HCT116 (cell line): Measurements from ENCODE around the gene ARHGAP10. TPM values are rescaled to one million over a fixed set of nuclear protein-coding genes. Genes with fewer than 3 reads are reported as not detected.

ENCODE experiments used
- ATAC-seq: fragments of 200-7000 bp; cut with Tn5 transposase; 2 replicates; pipeline ENCODE4 v1.9.1; 2020; ENCODE audit warnings: mild to moderate bottlenecking, moderate library complexity
- BruUV-seq: library from RNA; stranded (reverse); fragments of 400-500 nt; replicated peaks from 2 replicates; lab custom pipeline; 2021; lab: Mats Ljungman, UMichigan
- CTCF ChIA-PET: fragments of 300-600 bp; sonication (Branson Sonifier 250); formaldehyde crosslinking; loops from one replicate; lab custom pipeline; 2021; ENCODE audit warnings: antibody characterized with exemption; lab: Charles Lee
- POLR2A ChIA-PET: fragments of 300-600, 350-600 bp; sonication (Branson Sonifier 250); formaldehyde crosslinking; loops from one replicate; lab custom pipeline; 2021; ENCODE audit warnings: antibody characterized with exemption; lab: Charles Lee
- RAD21 ChIA-PET, 2 experiments: fragments of 300-600 bp; sonication (Branson Sonifier 250); formaldehyde crosslinking; loops; one replicate each; lab custom pipeline; 2023; ENCODE audit warnings: low total read pairs in 2 of 2; ENCODE audit not compliant: uncharacterized antibody in 2 of 2, unreplicated experiment in 2 of 2, low non-redundant PET in 1 of 2; lab: Charles Lee
- DNase-seq: peaks from one replicate; pipeline ENCODE4 v3.0.0-alpha.2; 2010; ENCODE audit warnings: low read depth, low spot score
- H2AFZ ChIP-seq: fragments of 200-600 bp; shearing (Covaris generic), sonication (generic); 2 replicates; pipeline ENCODE4 v1.6.1; 2017; ENCODE audit warnings: low read depth, mixed run types, mixed read lengths, antibody characterized with exemption, low read length; ENCODE audit not compliant: poor library complexity, severe bottlenecking
- H3K27ac ChIP-seq: 2 replicates; pipeline ENCODE4 v1.5.1; 2012; ENCODE audit warnings: low read depth, low read length
- H3K27me3 ChIP-seq: fragments of 200-600 bp; sonication (generic); 2 replicates; pipeline ENCODE4 v1.6.1; 2016; ENCODE audit warnings: mixed run types, low read length, mixed read lengths; ENCODE audit not compliant: insufficient read depth
- H3K36me3 ChIP-seq, 2 experiments: fragments of 200-500 bp in 1 of 2; fragments of 200-600 bp in 1 of 2; sonication (Bioruptor generic) in 1 of 2; sonication (generic) in 1 of 2; 2 replicates each; pipeline versions ENCODE4 v1.5.1 to v1.6.1; 2014 to 2016; ENCODE audit warnings: low read length in 2 of 2, inconsistent platforms in 1 of 2, mixed read lengths in 1 of 2, mixed run types in 1 of 2; ENCODE audit not compliant: insufficient read depth in 2 of 2, control insufficient read depth in 1 of 2
- H3K4me1 ChIP-seq, 2 experiments: fragments of 200-600 bp in 1 of 2; sonication (generic) in 1 of 2; 2 replicates each; pipeline versions ENCODE4 v1.5.1 to v1.6.1; 2012 to 2017; ENCODE audit warnings: low read length in 2 of 2, inconsistent platforms in 1 of 2, mild to moderate bottlenecking in 1 of 2, mixed read lengths in 1 of 2, mixed run types in 1 of 2, moderate library complexity in 1 of 2; ENCODE audit not compliant: insufficient read depth in 2 of 2, control insufficient read depth in 1 of 2
- H3K4me2 ChIP-seq: fragments of 200-600 bp; sonication (generic); 2 replicates; pipeline ENCODE4 v1.6.1; 2017; ENCODE audit warnings: mixed run types, low read length, mixed read lengths
- H3K4me3 ChIP-seq, 2 experiments: fragments of 200-600 bp in 1 of 2; sonication (generic) in 1 of 2; replicated peaks in 1 of 2; 2 replicates each; pipeline ENCODE4 v1.5.1; 2011 to 2016; ENCODE audit warnings: low read length in 2 of 2, control low read depth in 1 of 2, low read depth in 1 of 2, mild to moderate bottlenecking in 1 of 2, mixed read lengths in 1 of 2, mixed run types in 1 of 2
- H3K79me2 ChIP-seq: fragments of 200-600 bp; sonication (generic); 2 replicates; pipeline ENCODE4 v1.6.1; 2017; ENCODE audit warnings: mild to moderate bottlenecking, mixed run types, low read length, moderate library complexity, mixed read lengths; ENCODE audit not compliant: insufficient read depth
- H3K9ac ChIP-seq: fragments of 200-600 bp; sonication (generic); 2 replicates; pipeline ENCODE4 v1.6.1; 2016; ENCODE audit warnings: low read length, mixed read lengths
- H3K9me2 ChIP-seq: fragments of 200-600 bp; sonication (generic), shearing (Covaris generic); 2 replicates; pipeline ENCODE4 v1.6.1; 2017; ENCODE audit warnings: mixed run types, mild to moderate bottlenecking, moderate library complexity; ENCODE audit not compliant: insufficient read depth
- H3K9me3 ChIP-seq, 2 experiments: fragments of 200-500 bp in 1 of 2; fragments of 200-600 bp in 1 of 2; sonication (Bioruptor generic) in 1 of 2; sonication (generic) in 1 of 2; 2 replicates each; pipeline ENCODE4 v1.6.1; 2014 to 2017; ENCODE audit warnings: low read length in 2 of 2, mixed read lengths in 2 of 2, inconsistent platforms in 1 of 2, low read depth in 1 of 2, mild to moderate bottlenecking in 1 of 2, mixed run types in 1 of 2, moderate library complexity in 1 of 2; ENCODE audit not compliant: control insufficient read depth in 1 of 2, insufficient read depth in 1 of 2
- H4K20me1 ChIP-seq: fragments of 200-600 bp; sonication (generic), shearing (Covaris generic); 2 replicates; pipeline ENCODE4 v1.6.1; 2017; ENCODE audit warnings: mixed run types, mild to moderate bottlenecking, moderate library complexity; ENCODE audit not compliant: insufficient read depth
- ELF1 ChIP-seq: IDR thresholded peaks from 2 replicates; pipeline ENCODE4 v1.6.1; 2012; ENCODE audit warnings: low read depth, borderline replicate concordance
- EZH2 ChIP-seq: fragments of 200-600 bp; sonication (generic); IDR thresholded peaks from 2 replicates; pipeline ENCODE4 v1.6.1; 2017; ENCODE audit warnings: antibody characterized with exemption, mixed run types
- EZH2phosphoT487 ChIP-seq: fragments of 200-600 bp; IDR thresholded peaks from 2 replicates; pipeline ENCODE4 v1.6.1; 2018; ENCODE audit warnings: antibody characterized with exemption, borderline replicate concordance
- POLR2A ChIP-seq: IDR thresholded peaks from 2 replicates; pipeline ENCODE4 v1.7.0; 2011; ENCODE audit warnings: borderline replicate concordance; ENCODE audit not compliant: insufficient read depth, insufficient read length; ENCODE audit errors: extremely low read depth
- RAD21 ChIP-seq: IDR thresholded peaks from 2 replicates; pipeline ENCODE4 v1.6.1; 2012; ENCODE audit warnings: low read depth, mild to moderate bottlenecking
- SRF ChIP-seq: IDR thresholded peaks from 2 replicates; pipeline ENCODE4 v1.6.1; 2012; ENCODE audit warnings: low read depth
- intact Hi-C: fragments of 100-400 bp; cut with micrococcal nuclease; formaldehyde crosslinking; loops from 2 replicates; pipeline ENCODE4 v1.10.0; 2022
- total RNA-seq: library from RNA; stranded (reverse); gene quantifications from one replicate; pipeline ENCODE4 v1.2.1, GENCODE V29; 2021; ENCODE audit not compliant: unreplicated experiment
- TF ChIP-seq, protein P1 (sequence below), 3 experiments: fragments of 200-600 bp in 1 of 3; sonication (generic) in 1 of 3; IDR thresholded peaks in 2 of 3; conservative IDR thresholded peaks in 1 of 3; 2 replicates each; pipeline ENCODE4 v1.5.1; 2012 to 2017; ENCODE audit warnings: low read depth in 2 of 3, low read length in 2 of 3, antibody characterized with exemption in 1 of 3, borderline replicate concordance in 1 of 3, control low read depth in 1 of 3, mild to moderate bottlenecking in 1 of 3, mixed read lengths in 1 of 3, mixed run types in 1 of 3, moderate library complexity in 1 of 3; ENCODE audit not compliant: insufficient read depth in 1 of 3

Gene ARHGAP10
- total RNA-seq, 1 experiment from 2014 or later = 24.7 TPM

DNA sequence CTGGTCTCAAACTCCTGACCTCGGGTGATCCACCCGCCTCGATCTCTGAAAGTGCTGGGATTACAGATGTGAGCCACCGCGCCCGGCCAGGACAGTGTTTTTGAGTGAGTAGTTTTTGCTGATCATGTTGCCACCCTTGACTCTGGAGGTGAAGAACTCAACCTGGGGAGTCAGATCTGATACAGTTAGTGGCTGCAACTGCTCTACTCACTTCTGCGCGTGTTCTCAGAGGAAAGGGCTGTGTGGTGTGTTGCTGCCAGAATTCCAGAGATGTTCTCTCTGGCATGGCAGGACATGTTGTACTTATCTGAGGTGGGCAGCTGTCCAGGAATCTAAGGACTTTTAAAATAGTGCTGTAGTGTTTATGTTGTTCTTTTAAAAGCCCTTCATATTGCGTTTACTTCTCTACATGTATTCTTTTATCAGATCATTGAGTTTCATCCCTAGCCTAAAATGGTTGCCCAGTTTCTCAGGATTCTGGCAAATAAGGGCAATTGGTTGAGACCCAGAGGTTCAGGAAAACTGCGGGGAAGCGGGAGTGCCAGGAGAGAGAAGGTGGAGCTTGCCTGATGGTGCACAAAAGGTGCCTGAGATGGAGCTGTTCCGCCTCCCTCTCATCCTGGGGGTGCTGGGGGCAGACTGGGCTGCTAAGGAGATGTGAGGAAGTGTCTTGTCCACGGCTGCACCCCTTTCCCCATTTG, 97.7 kb downstream of the ARHGAP10 start:
- Histone ChIP-seq H3K27ac (no peak overlapping the region), H3K9me3 (no peaks in the 10 kb centered on the region), H3K9ac (no peak overlapping the region), H3K4me1 (peaks cover 38 to 61% of the 10 kb centered on the region in 2 experiments), H3K79me2 (peaks cover 10% of the 10 kb centered on the region; the same call in 1 of the 2 replicates), H4K20me1 (no peaks in the 10 kb centered on the region; the same call in 1 of the 2 replicates), H3K4me3 (no peak overlapping the region), H3K36me3 (no peaks in the 10 kb centered on the region; a peak in 1 of 4 replicates), H3K27me3 (no peaks in the 10 kb centered on the region), H3K9me2 (no peaks in the 10 kb centered on the region), H3K4me2 (no peak overlapping the region)
- RAD21 ChIA-PET = no interaction called here
- BruUV-seq = no TSS peak
- POLR2A ChIA-PET = no interaction called here
- CTCF ChIA-PET = interaction anchor here (0.6 kb wide), 1 partner anchor 37 kb away, joined by 3 read pairs; no protein-coding TSS in a partner anchor
- ATAC-seq = no peak
- TF ChIP-seq RAD21 (no peak), EZH2 (no peak), POLR2A (no peak), ELF1 (no peak), SRF (no peak), EZH2phosphoT487 (no peak)
- TF ChIP-seq, protein P1, sequence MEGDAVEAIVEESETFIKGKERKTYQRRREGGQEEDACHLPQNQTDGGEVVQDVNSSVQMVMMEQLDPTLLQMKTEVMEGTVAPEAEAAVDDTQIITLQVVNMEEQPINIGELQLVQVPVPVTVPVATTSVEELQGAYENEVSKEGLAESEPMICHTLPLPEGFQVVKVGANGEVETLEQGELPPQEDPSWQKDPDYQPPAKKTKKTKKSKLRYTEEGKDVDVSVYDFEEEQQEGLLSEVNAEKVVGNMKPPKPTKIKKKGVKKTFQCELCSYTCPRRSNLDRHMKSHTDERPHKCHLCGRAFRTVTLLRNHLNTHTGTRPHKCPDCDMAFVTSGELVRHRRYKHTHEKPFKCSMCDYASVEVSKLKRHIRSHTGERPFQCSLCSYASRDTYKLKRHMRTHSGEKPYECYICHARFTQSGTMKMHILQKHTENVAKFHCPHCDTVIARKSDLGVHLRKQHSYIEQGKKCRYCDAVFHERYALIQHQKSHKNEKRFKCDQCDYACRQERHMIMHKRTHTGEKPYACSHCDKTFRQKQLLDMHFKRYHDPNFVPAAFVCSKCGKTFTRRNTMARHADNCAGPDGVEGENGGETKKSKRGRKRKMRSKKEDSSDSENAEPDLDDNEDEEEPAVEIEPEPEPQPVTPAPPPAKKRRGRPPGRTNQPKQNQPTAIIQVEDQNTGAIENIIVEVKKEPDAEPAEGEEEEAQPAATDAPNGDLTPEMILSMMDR (IDR thresholded peaks at IDR 0.05 in 2 of 3, conservative IDR thresholded peaks at IDR 0.05 in 1 of 3; ENCODE audit: borderline replicate concordance in 1 of 3, insufficient read depth in 1 of 3, low read depth in 2 of 3, low read length in 2 of 3) = no peak
- TF ChIP-seq, all 23 proteins: peak for 0
- intact Hi-C loops = loop anchor here (2.0 kb wide), 1 partner anchor 97 kb away; the partner anchor contains the start of gene ARHGAP10
- no peak for DNase-seq
- no peak overlapping the region for H2AFZ ChIP-seq
